Globus pallidus (tissue), 1 donor: ENCODE results near the gene SMIM36.
"Not testable (repeated sequence)": the region's sequence is repeated elsewhere in the genome, so short reads cannot be mapped to it uniquely, and the experiment has no call there.

ENCODE experiments used
- DNase-seq: peaks from one replicate; pipeline ENCODE4 v3.0.0-alpha.2; 2015; ENCODE audit warnings: low spot score

SMIM36 gene

DNA sequence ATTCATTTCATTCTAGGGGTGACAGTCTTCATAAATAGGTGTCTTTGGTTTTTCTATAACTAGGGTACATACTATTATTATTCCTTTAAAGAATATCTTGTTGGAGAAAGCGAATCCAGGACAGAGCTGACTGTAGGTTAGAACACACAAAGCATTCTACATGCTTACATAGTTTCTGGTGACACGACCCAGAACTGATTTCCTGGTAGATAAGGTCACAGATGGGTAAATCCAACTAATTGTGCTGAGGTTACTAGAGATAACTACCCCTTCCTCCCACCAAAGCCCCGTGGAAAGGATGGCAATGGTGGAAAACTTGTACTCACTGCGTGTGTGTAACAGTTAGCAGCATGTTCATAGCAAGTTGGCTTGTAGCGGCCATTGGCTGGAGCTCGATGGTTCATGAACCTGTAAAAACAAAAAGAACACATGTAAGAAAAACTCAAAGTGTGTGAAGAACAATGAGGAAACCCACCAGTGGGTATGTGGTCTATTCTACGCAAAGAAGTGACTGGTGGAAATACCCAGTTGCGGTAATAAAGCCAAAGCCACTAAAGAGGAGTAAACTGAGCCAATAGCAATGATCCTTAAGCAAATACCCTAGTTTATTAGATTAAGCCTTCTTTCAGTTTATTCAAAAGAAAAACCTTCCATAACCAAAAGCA is 97.3 kb downstream of the SMIM36 start:
- DNase-seq: no peak

DNA sequence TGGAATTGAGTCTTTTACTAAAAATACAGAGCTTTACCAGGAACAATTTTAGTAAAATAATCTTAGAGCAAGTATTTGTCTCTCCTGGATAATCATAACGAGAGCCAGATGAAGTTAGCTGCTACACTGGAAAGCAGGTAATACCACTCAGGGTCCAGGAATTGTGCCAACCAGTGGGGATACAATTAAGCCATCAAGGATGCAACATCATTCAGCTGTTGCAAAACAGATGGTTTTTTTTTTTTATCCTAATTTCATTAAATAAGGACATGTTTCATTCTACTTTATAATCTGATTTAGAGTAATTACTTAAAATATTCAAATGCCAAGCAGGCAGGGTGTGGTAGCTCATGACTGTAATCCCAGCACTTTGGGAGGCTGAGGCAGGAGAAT is 99.8 kb downstream of the SMIM36 start:
- DNase-seq: no peak

DNA sequence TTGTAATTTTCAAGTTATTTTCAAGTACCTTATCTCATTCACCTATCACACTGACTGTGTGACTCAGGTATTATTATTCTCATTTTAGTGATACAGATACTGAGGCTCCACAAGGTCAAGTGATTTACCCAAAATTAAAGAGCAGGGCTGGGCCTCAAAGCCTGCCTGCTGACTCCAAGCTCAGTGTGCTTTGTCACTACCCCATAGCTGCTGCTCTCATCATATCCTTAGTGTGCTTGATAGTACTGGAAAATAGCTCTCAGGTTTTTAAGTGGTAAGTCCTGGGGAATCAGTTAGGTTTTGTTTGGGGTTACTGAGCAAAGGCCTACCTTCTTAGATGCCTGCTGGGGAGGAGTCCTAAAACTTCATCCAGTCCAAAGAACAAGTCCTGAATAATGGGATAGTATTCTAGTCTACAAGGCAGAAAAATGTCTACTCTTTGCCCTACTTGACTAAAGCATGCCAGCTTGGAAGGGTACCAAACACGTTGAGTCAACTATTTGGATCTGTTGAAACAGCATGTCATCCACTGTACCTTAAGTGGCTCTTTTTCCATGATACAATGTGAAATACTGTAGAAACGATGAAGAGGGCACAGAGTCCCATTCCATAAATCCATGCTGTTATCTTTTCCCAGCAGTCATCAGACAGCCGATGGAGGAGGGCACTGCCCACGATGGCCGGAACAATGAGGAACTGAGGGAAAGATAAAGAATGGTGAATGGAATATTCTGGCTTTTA is 100.4 kb downstream of the SMIM36 start:
- DNase-seq: no peak

DNA sequence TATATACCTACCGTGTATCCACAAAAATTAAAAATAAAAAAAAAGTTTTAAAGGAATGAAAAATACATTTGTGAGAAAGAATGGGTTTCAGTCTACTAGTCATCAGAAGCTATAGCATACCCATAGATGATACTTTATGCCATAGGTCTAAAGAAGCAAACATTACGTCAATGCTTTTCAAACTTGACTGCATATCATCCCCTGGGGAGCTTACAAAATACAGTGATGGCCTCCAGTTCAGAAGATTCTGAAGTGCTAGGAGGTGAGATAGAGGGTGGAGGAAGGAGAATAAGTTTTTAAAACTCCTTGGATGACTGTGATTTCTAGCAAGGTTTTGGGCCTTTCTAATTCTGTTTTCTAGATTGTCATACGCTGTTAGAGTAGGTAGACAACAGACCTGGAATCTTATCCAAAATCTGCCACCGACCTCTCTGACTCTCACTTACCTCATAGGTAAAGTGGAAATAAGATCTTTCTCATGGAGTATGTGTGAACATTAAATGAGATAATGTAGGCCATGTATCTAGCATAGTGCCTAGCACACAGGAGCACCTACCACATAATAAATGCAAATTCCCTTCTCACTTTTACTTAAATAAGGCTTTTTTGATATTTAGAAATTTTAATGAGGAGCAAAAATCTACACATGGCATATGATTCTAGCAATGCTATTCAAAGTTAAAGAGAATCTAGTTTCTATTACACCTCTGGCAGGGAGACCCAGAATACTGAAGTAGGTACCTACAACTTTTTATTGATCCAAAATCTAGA is 102.0 kb downstream of the SMIM36 start:
- DNase-seq: no peak

DNA sequence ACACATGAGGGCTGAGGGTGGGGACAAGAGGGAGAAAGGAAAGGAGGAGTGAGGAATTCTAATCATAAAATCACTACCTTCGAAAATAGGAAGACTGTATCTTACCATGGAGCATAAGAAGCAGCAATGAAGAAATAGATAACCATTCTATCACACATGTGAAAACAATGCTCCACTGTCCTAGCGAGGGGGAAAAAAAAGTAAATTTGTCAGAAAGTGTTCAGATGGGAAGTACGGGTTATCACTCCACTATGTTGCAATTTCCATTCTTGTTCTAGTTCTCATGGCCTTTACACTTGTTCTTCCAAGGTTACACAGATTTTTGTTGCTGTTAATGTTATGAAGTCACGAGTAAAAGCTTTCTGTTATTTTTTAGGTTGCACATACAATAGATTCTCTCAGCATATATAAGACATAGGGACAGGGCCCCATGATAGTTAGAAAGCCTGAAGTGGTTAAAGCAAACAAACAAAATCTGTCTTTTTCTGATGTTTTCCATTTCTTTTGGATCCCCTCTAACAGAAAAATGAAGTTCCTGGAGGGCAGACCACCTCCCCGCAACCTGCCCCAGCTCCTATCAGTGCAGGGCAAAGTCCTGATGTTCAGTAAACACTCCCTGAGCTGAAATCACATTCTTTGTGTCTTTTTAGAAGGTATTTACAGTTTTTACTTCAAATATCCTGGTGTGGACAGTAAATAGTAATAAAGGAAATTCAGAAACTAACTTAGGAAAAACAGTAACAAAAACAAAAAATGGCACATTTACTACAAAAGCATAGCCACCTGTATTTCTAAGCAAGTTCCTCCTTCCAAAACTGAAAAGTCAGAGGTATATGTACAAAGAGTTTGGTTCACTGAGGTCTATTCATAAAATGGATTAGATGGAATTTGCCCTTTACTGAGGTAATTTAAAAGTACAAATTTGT is 103.3 kb downstream of the SMIM36 start:
- no peak for DNase-seq

DNA sequence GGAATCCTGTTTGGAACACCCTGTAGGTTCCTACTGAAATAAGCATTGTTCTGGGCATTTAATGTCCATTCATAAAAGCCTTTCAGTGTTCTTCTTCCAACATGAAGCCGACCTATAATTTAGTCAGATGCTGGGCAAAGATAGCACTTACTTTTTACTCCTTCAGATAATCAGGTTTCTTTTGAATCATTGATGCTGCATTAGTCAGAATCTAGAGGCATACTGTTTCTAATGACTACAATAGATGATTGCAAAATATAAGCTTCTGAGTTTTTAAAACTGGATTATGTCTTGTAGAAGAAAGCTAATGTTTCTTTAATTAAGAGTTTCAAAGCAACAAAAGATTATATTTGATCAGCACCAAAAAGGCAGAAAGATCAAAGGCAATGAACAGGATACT is 105.7 kb downstream of the SMIM36 start:
- DNase-seq: no peak

DNA sequence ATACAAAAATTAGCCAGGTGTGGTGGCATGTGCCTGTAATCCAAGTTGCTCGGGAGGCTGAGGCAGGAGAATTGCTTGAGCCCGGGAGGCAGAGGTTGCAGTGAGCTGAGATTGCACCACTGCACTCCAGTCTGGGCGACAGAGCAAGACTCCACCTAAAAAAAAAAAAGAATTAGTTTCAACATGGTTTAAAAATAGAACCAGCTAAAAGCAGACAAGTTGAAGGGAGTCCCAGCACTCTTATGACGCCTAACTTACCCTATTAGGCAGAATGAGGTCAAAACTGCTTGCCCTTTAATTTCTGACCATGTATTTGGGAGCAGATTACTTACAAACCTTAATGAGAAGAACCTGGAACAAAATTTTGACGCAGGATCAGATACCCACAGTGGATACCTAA is 107.1 kb downstream of the SMIM36 start:
- not testable (repeated sequence) for DNase-seq

DNA sequence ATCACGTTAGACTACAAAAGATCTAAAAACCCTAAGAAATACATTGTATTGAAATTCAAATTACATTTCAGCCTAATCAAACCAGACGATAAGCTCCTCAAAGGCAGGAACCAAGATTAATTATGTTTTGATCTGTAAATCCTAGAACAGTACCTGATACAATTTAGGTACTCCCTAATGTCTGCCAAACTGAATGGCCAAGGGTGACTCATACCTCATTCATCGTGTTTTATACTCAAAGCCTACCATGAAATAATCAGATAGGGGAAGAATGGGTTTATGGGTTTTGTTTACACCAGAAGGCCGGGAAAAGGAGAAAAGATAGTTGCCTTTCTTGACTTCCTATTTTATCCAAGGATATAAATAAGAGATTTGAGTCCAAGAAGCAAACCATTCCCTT is 108.9 kb downstream of the SMIM36 start:
- DNase-seq: no peak
